Prostate gland (tissue), 2 donors: ENCODE measurements around the gene FAM3B. TPM values are rescaled to one million over a fixed set of nuclear protein-coding genes. Genes with fewer than 3 reads are reported as not detected.

Experiments used
- DNase-seq: peaks from one replicate; pipeline ENCODE4 v3.0.0-alpha.2; 2019; ENCODE audit warnings: low spot score
- H3K27ac ChIP-seq, 2 donors: fragments of 200-600 bp; sonication (generic); 2 replicates each; pipeline ENCODE4 v1.5.1; 2017 to 2019
- H3K27me3 ChIP-seq: fragments of 200-600 bp; sonication (generic); replicated peaks from 2 replicates; pipeline ENCODE4 v1.5.1; 2019; ENCODE audit not compliant: insufficient read depth
- H3K36me3 ChIP-seq, 2 donors: fragments of 200-600 bp; sonication (generic); 1 replicate in 1 of 2; 2 replicates in 1 of 2; pipeline versions ENCODE4 v1.5.1 to v1.8.1; 2017 to 2019
- H3K4me1 ChIP-seq: fragments of 200-600 bp; sonication (generic); replicated peaks from 2 replicates; pipeline ENCODE4 v1.5.1; 2019
- H3K4me3 ChIP-seq, 2 donors: fragments of 200-600 bp; sonication (generic); 2 replicates each; pipeline ENCODE4 v1.5.1; 2017 to 2019
- H3K9me3 ChIP-seq: fragments of 200-600 bp; sonication (generic); 2 replicates; pipeline ENCODE4 v1.5.1; 2017
- POLR2A ChIP-seq: fragments of 450-650 bp; IDR thresholded peaks from one replicate; pipeline ENCODE4 v1.6.1; 2016; ENCODE audit warnings: antibody characterized with exemption, mild to moderate bottlenecking
- POLR2AphosphoS5 ChIP-seq: sonication (generic); formaldehyde crosslinking; IDR thresholded peaks from one replicate; pipeline ENCODE4 v1.6.1; 2017; ENCODE audit warnings: antibody characterized with exemption
- WGBS: methylation state at CpG from one replicate; pipeline ENCODE4 v1.1.5; 2018; 5-methylcytosine and 5-hydroxymethylcytosine counted together
- intact Hi-C: fragments of 100-400 bp; cut with DNase I; formaldehyde crosslinking; loops from one replicate; pipeline ENCODE4 v1.14.2; 2022
- total RNA-seq, 2 donors: library from RNA; depleted of rRNA; stranded (reverse); fragments of >200 nt; gene quantifications; one replicate each; pipeline ENCODE4 v1.1.0, GENCODE V29; 2016
- TF ChIP-seq, protein P1 (sequence below), 4 experiments: fragments of 200-600 bp in 2 of 4; fragments of 450-650 bp in 2 of 4; sonication (generic) in 2 of 4; IDR thresholded peaks; 1 replicate in 3 of 4; 2 replicates in 1 of 4; pipeline ENCODE4 v1.5.1; 2016 to 2019; ENCODE audit warnings: antibody characterized with exemption in 4 of 4, mild to moderate bottlenecking in 2 of 4, moderate library complexity in 2 of 4

FAM3B gene
- total RNA-seq, 2 donors from 2014 or later, result 19.4 to 63.6 TPM

DNA sequence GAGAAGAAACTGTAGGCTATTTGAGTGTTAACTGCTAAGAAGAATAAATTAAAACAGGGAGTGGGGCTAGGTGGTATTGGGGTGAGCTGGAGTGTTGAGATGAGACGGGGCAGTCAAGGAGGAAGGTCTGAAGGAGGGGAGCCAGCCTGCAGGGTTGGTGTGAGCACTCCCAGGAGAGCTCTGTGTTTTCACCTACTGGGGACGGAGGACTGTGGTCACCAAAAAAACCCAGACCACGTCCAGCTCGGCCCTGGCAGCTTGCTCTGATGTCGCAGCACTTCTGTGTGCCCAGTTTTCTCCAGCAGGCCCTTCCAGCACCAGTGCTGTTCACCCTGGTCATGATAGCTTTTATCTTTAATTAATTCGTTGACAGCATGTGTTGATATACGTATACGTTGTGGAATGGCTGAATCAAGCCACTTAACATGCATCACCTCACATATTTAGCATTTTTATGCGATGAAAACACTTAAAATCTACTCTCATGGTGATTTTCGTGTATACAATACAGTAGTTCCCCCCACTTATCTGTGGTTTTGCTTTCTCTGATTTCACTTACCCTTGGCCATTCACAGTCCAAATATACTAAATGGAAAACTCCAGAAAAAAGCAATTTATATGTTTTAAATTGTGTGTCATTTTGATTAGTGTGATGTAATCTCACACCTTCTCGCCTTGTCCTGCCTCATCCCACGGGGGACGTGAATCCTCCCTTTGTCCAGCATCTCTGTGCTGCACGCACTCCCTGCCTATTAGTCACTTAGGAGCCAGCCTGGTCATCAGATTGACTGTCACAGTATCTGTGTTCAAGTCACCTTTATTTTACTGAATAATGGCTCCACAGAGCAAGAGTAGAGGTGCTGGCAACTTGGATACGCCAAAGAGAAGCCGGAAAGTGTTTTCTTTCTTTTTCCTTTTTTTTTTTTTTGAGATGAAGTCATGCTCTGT is 12.3 kb downstream of the FAM3B start:
- intact Hi-C loops, result no loop called here
- H3K27ac ChIP-seq, result no peak overlapping the region
- H3K36me3 ChIP-seq, result no peaks in the 10 kb centered on the region
- H3K4me1 ChIP-seq, result no peaks in the 10 kb centered on the region
- no peaks in the 10 kb centered on the region for H3K9me3 ChIP-seq
- TF ChIP-seq, protein P1, sequence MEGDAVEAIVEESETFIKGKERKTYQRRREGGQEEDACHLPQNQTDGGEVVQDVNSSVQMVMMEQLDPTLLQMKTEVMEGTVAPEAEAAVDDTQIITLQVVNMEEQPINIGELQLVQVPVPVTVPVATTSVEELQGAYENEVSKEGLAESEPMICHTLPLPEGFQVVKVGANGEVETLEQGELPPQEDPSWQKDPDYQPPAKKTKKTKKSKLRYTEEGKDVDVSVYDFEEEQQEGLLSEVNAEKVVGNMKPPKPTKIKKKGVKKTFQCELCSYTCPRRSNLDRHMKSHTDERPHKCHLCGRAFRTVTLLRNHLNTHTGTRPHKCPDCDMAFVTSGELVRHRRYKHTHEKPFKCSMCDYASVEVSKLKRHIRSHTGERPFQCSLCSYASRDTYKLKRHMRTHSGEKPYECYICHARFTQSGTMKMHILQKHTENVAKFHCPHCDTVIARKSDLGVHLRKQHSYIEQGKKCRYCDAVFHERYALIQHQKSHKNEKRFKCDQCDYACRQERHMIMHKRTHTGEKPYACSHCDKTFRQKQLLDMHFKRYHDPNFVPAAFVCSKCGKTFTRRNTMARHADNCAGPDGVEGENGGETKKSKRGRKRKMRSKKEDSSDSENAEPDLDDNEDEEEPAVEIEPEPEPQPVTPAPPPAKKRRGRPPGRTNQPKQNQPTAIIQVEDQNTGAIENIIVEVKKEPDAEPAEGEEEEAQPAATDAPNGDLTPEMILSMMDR (IDR thresholded peaks at IDR 0.05), result no peak
- TF ChIP-seq POLR2A, result no peak
- no peak for TF ChIP-seq POLR2AphosphoS5
- H3K4me3 ChIP-seq, result no peak overlapping the region
- WGBS, result 87% methylated on average over 16 of the region's 16 CpGs
- DNase-seq, result no peak
- no peaks in the 10 kb centered on the region for H3K27me3 ChIP-seq

DNA sequence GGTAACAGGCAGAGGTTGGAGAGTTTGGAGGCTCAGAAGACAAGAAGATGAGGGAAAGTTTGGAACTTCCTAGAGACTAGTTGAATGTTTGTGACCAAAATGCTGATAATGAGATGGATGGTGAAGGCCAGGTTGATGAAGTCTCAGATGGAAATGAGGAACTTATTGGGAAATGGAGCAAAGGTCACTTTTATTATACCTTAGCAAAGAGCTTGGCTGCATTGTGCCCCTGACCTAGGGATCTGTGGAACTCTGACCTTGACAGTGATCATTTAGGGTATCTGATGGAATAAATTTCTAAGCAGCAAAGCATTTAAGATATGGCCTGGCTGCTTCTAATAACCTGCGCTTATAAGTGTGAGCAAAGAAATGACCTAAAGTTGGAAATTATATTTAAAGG is 17.2 kb downstream of the FAM3B start:
- Histone ChIP-seq H3K9me3 (no peaks in the 10 kb centered on the region), H3K4me1 (no peaks in the 10 kb centered on the region), H3K36me3 (no peaks in the 10 kb centered on the region), H3K27ac (no peak overlapping the region), H3K27me3 (no peaks in the 10 kb centered on the region), H3K4me3 (no peak overlapping the region)
- intact Hi-C loops, result no loop called here
- DNase-seq, result no peak
- TF ChIP-seq POLR2AphosphoS5 (no peak), POLR2A (no peak)
- TF ChIP-seq, protein P1 (IDR thresholded peaks at IDR 0.05), result no peak
- 93% methylated on average over 1 of the region's 1 CpG for WGBS

DNA sequence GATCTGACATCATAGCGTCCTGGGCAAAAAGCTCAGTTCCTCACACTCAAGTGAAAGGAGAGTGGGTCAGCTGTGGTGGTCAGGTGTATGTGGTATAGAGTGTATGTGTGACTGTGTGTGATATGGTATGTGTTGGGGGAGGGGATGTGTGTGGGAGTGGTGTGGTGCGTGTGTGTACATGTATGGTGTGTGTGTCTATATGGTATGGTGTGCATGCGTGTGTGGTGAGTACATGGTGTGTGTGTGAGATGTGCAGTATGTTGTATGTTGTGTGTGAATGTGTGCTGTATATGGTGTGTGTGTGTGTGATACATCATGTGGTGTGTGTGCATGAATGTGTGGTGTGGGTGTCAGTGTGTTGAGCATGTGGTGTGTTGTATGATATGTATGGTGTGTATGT is 20.9 kb downstream of the FAM3B start:
- WGBS, result 96% methylated on average over 3 of the region's 3 CpGs
- Histone ChIP-seq H3K4me3 (no peak overlapping the region), H3K4me1 (no peaks in the 10 kb centered on the region), H3K36me3 (no peaks in the 10 kb centered on the region), H3K27ac (no peak overlapping the region), H3K9me3 (no peaks in the 10 kb centered on the region), H3K27me3 (no peaks in the 10 kb centered on the region)
- intact Hi-C loops, result no loop called here
- TF ChIP-seq, protein P1 (IDR thresholded peaks at IDR 0.05), result no peak
- TF ChIP-seq POLR2AphosphoS5, result no peak
- TF ChIP-seq POLR2A, result no peak
- no peak for DNase-seq

DNA sequence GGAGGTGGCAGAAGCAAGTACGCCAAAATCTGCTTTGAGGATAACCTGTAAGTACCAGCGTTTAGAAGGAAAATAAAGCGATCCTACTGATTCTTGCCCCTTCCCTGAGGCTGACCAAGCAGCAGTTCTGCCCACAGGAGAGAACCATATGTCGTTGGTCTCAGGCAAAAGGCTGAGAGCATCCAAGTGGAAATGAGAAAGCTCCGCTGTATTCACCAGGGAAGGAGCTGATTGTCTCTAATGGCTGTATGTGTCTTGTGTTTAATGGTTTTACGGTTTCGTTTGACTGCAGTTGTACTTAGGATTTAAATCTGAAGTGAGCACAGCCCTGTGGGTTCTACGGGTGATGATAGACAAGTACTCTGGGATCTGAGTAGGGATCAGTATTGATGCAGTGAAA is 21.9 kb downstream of the FAM3B start:
- Histone ChIP-seq H3K27me3 (no peaks in the 10 kb centered on the region), H3K4me3 (no peak overlapping the region), H3K9me3 (no peaks in the 10 kb centered on the region), H3K4me1 (no peaks in the 10 kb centered on the region), H3K27ac (no peak overlapping the region), H3K36me3 (no peaks in the 10 kb centered on the region)
- intact Hi-C loops, result no loop called here
- TF ChIP-seq POLR2AphosphoS5, result no peak
- no peak for TF ChIP-seq POLR2A
- TF ChIP-seq, protein P1 (IDR thresholded peaks at IDR 0.05), result no peak
- DNase-seq, result no peak
- 70% methylated on average over 8 of the region's 8 CpGs for WGBS

DNA sequence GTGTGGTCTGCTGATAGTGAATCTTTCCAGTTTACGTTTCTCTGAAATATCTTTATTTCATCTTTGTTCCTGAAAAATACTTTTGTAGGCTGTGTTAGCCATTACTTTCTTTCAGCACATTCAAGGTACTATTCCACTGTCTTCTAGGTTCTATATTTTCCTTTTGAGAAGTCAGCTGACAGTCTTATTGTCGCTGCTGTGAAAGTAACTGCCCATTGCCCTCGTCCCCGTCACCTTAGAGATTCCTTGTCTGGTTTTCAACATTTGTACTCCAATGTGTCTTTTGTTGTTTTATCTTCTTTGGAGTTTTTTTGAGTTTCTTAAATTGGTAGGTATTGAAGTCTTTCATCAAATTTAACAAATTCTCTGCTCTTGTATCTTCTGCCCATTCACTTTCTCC is 25.4 kb downstream of the FAM3B start:
- Histone ChIP-seq H3K27ac (no peak overlapping the region), H3K9me3 (no peaks in the 10 kb centered on the region), H3K4me1 (peaks cover 7% of the 10 kb centered on the region), H3K27me3 (no peaks in the 10 kb centered on the region), H3K36me3 (no peaks in the 10 kb centered on the region), H3K4me3 (no peak overlapping the region)
- intact Hi-C loops, result no loop called here
- DNase-seq, result no peak
- 93% methylated on average over 4 of the region's 4 CpGs for WGBS
- TF ChIP-seq, protein P1 (IDR thresholded peaks at IDR 0.05), result no peak
- no peak for TF ChIP-seq POLR2AphosphoS5
- TF ChIP-seq POLR2A, result no peak
